HG03460 (cell line): Measurements from ENCODE around the gene SRRM3.
"Not testable (repeated sequence)": the region's sequence is repeated elsewhere in the genome, so short reads cannot be mapped to it uniquely, and the experiment has no call there.

Source experiments
- ATAC-seq: cut with Tn5 transposase; IDR thresholded peaks from one replicate; pipeline ENCODE4 v1.9.1; 2021; ENCODE audit not compliant: unreplicated experiment

SRRM3 gene

GRCh38 chr7:76226878-76227423 is 25.3 kb downstream of the SRRM3 start:
- ATAC-seq, result not testable (repeated sequence)

GRCh38 chr7:76230214-76230613 is 28.5 kb downstream of the SRRM3 start:
- ATAC-seq, result no peak

GRCh38 chr7:76231071-76231470 is 29.4 kb downstream of the SRRM3 start:
- ATAC-seq, result no peak

- ATAC-seq, result no peak
These were observed 29.9 kb downstream of the SRRM3 start for GRCh38 chr7:76231583-76231982.

GRCh38 chr7:76232698-76233097 is 31.0 kb downstream of the SRRM3 start:
- ATAC-seq, result no peak

GRCh38 chr7:76233538-76234281 is 32.0 kb downstream of the SRRM3 start:
- no peak for ATAC-seq

- ATAC-seq, result no peak
These were observed 32.5 kb downstream of the SRRM3 start for GRCh38 chr7:76234282-76234584.

- no peak for ATAC-seq
These were observed 33.3 kb downstream of the SRRM3 start for GRCh38 chr7:76234931-76235441.

GRCh38 chr7:76236224-76236623 is 34.5 kb downstream of the SRRM3 start:
- no peak for ATAC-seq

GRCh38 chr7:76238326-76238725 is 36.6 kb downstream of the SRRM3 start:
- ATAC-seq, result no peak

- ATAC-seq, result no peak
These were observed 39.4 kb downstream of the SRRM3 start for GRCh38 chr7:76241141-76241540.

- not testable (repeated sequence) for ATAC-seq
These were observed 40.9 kb downstream of the SRRM3 start for GRCh38 chr7:76242517-76243063.

- no peak for ATAC-seq
These were observed 43.2 kb downstream of the SRRM3 start for GRCh38 chr7:76244781-76245391.

- no peak for ATAC-seq
These were observed 45.2 kb downstream of the SRRM3 start for GRCh38 chr7:76246804-76247389.

- no peak for ATAC-seq
These were observed 46.2 kb downstream of the SRRM3 start for GRCh38 chr7:76247938-76248337.

GRCh38 chr7:76252021-76252420 is 50.3 kb downstream of the SRRM3 start:
- no peak for ATAC-seq

GRCh38 chr7:76254781-76255180 is 53.1 kb downstream of the SRRM3 start:
- ATAC-seq, result no peak

GRCh38 chr7:76257973-76258372 is 56.3 kb downstream of the SRRM3 start:
- no peak for ATAC-seq

GRCh38 chr7:76259124-76260093 is 57.7 kb downstream of the SRRM3 start:
- no peak for ATAC-seq

GRCh38 chr7:76260171-76260703 is 58.5 kb downstream of the SRRM3 start:
- ATAC-seq, result no peak
